GM19351 (cell line): ENCODE measurements around the gene ARMC10.
"Not testable (repeated sequence)": the region's sequence is repeated elsewhere in the genome, so short reads cannot be mapped to it uniquely, and the experiment has no call there.

ENCODE experiments used
- ATAC-seq: cut with Tn5 transposase; IDR thresholded peaks from one replicate; pipeline ENCODE4 v1.9.1; 2021; ENCODE audit warnings: mild to moderate bottlenecking, moderate library complexity; ENCODE audit not compliant: unreplicated experiment

ARMC10 gene

GRCh38 chr7:103077318-103077717, 2.4 kb downstream of the ARMC10 start:
- no peak for ATAC-seq

GRCh38 chr7:103078226-103078625, 3.3 kb downstream of the ARMC10 start:
- not testable (repeated sequence) for ATAC-seq

GRCh38 chr7:103079836-103080235, 4.9 kb downstream of the ARMC10 start:
- ATAC-seq = no peak

- ATAC-seq = no peak
Observed at GRCh38 chr7:103080923-103081322, 6.0 kb downstream of the ARMC10 start.

DNA sequence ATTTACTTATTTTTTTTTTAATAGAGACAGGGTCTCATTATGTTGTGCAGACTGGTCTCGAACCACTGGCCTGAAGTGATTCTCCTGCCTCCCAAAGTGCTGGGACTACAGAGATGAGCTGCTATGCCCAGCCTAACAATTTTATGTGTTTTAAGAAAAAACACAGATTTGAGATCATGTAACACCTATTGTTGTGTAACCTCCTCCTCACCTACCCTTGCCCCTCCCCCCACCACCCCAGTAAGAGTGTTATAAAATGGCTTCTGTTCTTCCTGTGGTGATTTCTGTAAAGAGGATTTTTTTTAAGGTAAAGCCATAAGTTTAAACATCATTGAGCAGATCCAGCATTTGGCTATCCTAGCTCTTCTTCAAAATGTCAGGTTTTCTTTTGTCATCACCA, 7.6 kb downstream of the ARMC10 start:
- no peak for ATAC-seq

- ATAC-seq = no peak
Observed at GRCh38 chr7:103083210-103083609, 8.3 kb downstream of the ARMC10 start.

GRCh38 chr7:103092321-103092720, 17.4 kb downstream of the ARMC10 start:
- not testable (repeated sequence) for ATAC-seq

GRCh38 chr7:103093429-103093828, 18.5 kb downstream of the ARMC10 start:
- ATAC-seq = no peak

DNA sequence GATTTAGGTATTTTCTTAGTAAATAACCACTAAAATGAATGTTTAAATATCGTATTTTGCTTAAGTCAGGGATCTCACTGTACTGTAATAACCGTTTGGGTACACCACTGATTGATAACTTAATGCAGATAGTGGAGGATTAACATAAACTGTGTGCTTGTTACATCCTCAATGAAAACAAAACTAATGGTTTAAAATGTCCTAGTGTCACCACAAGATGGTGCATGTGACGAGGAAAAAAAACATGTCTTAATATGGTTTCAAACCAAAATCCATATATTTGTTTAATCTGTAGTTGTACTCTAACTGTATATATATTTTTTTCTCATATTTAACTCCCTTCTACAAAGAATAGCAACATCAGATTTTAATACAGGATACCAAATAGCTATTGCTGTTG, 19.2 kb downstream of the ARMC10 start:
- no peak for ATAC-seq

GRCh38 chr7:103095558-103095957, 20.6 kb downstream of the ARMC10 start:
- not testable (repeated sequence) for ATAC-seq

- no peak for ATAC-seq
Observed at GRCh38 chr7:103097041-103097440, 22.1 kb downstream of the ARMC10 start.

DNA sequence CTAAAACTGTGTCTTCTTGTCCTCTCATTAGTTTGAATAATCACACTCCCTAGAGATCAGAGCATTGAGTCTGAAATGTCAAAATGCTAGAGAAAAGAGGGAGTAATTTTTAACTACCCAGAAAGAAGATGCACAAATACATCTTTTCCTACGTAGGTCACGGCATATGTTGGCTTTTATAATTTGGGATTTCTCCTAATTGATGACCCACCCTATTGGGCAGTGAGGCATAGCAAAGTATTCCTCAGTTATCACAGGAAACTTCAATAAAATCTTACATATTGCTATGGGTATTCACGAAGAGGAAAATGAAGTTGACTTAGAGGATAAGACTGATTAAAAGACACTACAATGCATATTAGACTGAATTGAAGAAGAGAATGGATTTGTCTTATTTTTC, 25.4 kb downstream of the ARMC10 start:
- no peak for ATAC-seq

GRCh38 chr7:103101543-103101942, 26.6 kb downstream of the ARMC10 start:
- ATAC-seq = no peak

DNA sequence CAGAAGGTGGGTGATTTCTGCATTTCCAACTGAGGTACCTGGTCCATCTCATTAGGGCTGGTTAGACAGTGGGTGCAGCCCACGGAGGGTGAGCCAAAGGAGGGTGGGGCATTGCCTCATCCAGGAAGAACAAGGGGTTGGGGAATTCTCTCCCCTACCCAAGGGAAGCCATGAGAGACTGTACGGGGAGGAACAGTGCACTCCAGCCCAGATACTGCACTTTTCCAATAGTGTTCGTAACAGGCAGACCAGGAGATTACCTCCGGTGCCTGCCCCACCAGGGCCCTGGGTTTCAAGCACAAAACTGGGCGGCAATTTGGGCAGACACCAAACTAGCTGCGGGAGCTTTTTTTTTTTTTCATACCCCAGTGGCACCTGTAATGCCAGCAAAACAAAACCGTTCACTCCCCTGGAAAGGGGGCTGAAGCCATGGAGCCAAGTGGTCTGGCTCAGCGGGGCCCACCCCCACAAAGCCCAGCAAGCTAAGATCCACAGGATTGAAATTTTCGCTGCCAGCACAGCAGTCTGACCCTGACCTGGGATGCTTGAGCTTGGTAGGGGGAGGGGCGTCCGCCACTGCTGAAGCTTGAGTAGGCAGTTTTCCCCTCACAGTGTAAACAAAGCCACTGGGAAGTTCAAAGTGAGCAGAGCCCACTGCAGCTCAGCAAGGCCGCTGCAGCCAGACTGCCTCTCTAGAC, 31.2 kb downstream of the ARMC10 start:
- no peak for ATAC-seq

- ATAC-seq = not testable (repeated sequence)
Observed at GRCh38 chr7:103106703-103107070, 31.7 kb downstream of the ARMC10 start.

DNA sequence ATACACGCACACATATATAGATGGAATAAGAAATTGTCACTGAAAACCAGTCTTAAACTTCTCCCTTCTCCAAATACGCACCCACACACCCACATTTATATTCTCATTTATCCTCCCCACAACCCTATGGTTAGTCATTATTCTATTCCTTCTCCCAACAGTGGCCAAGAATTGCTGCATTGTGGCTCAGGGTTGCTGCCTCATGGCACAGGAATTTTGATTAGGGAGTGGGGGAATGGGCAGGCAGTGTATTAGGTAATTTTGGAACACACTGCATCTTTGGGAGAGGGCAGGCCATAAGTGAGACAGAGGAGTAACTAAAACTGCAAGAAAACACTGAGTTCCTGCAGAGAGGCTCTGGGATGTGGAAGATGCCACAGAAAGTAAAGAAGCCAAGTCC, 38.2 kb downstream of the ARMC10 start:
- ATAC-seq = no peak

DNA sequence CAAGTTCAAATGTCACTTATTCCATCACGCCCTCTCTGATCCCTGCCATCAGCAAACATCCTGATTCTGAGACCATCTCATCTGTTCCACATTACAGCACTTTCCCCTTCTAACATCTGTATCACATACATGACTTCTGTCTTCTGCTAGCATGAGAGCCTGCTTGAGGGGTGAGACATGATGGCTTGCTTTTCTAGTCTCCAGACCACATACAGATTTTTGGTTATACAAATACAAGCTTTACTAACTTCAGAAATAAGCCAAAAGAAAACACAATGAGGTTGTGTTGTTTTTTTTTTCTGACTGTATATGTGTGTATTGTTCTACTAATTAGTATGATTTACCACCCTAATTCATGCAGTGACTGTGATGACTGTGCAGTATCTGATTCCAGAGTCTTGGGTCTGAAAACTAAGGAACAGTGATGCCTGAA, 39.7 kb downstream of the ARMC10 start:
- ATAC-seq = no peak

GRCh38 chr7:103115771-103116170, 40.8 kb downstream of the ARMC10 start:
- no peak for ATAC-seq

DNA sequence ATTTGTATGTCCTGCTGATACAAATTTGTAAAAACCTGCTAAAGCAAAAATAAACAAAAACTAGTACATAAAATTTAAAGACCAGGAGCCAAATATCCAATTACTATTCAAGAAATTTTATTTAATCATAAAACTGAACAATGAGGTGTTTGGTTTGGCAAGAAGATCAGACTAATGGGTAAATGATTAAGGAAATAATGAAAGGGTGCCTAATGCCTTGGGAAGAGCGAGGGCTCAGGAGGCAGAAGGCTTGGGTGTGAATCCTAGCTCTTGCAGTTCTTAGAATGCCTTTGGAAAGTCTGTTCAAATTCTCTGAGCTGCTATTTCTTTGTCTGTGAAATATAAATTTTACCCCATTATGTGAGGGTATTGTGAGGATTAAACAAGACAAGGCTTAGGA, 41.6 kb downstream of the ARMC10 start:
- no peak for ATAC-seq

DNA sequence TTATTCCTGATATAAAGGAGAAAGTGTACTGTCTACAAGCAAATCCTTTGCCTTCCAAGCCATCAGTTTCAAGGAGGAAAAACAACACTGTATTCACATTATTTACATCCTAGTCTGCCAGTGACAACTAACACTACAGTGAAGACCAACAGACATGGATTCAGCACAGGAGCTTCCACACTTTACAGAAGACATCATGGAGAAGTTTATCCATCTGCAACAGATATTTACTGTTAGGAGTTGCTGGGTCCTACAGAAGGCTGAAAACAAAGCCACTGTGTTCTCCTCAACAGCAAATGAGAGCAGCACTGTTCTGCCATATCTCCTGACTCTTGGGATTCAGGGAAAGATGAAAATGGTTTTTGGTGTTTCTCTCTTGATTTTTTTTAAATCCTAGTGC, 42.1 kb downstream of the ARMC10 start:
- ATAC-seq = no peak

- no peak for ATAC-seq
Observed at GRCh38 chr7:103117465-103117864, 42.5 kb downstream of the ARMC10 start.

DNA sequence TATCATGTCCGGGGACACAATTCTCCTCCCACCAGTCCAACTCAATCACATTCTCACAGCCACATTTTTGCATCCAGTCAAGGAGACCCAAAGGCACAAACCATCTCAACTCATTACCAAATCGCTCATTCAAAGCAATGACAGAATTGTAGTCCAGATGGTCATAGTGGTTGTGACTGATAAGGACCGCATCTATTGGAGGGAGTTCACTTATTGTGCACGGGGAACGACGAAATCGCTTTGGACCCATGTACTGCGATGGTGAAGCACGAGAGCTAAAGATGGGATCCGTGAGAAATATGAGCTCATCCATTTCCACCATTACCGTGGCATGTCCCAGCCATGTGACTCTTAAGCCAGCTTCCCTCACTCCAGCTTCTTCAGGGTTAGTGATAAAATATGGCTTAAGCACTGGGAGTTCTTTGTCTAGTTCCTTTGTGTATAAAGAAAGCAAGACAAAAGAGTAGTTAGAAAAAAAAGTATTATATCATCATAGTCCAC, 44.9 kb downstream of the ARMC10 start:
- ATAC-seq = no peak

- ATAC-seq = no peak
Observed at GRCh38 chr7:103120362-103120761, 45.4 kb downstream of the ARMC10 start.
